Heart left ventricle (tissue), 16 donors: ENCODE data around the gene PAX2. TPM values are rescaled to one million over a fixed set of nuclear protein-coding genes. Genes with fewer than 3 reads are reported as not detected.

Experiments
- ATAC-seq, 4 donors: fragments of 200-7000 bp; cut with Tn5 transposase; one replicate each; pipeline ENCODE4 v1.9.1; 2020 to 2022; ENCODE audit warnings: moderate library complexity in 4 of 4, mild to moderate bottlenecking in 3 of 4, moderate number of reproducible peaks in 1 of 4
- DNase-seq, 5 donors: peaks; one replicate each; pipeline ENCODE4 v3.0.0-alpha.2; 2020
- H3K27ac ChIP-seq, 12 donors: fragments of 200-600 bp; sonication (generic) in 4 of 12; one replicate each; pipeline versions ENCODE4 v1.5.0 to v1.8.0; 2016 to 2022; ENCODE audit warnings: mild to moderate bottlenecking in 2 of 12
- H3K27me3 ChIP-seq, 9 donors: fragments of 200-600 bp; sonication (generic) in 2 of 9; one replicate each; pipeline versions ENCODE4 v1.5.1 to v1.8.0; 2016 to 2022; ENCODE audit warnings: mild to moderate bottlenecking in 3 of 9
- H3K36me3 ChIP-seq, 9 donors: fragments of 200-600 bp; sonication (generic) in 2 of 9; one replicate each; pipeline versions ENCODE4 v1.5.0 to v1.8.0; 2018 to 2022; ENCODE audit warnings: mild to moderate bottlenecking in 2 of 9
- H3K4me1 ChIP-seq, 12 donors: fragments of 200-600 bp; sonication (generic) in 4 of 12; one replicate each; pipeline versions ENCODE4 v1.5.0 to v1.8.0; 2016 to 2022; ENCODE audit warnings: mild to moderate bottlenecking in 3 of 12
- H3K4me3 ChIP-seq, 12 donors: fragments of 200-600 bp; sonication (generic) in 4 of 12; one replicate each; pipeline versions ENCODE4 v1.5.0 to v1.8.0; 2017 to 2022; ENCODE audit warnings: mild to moderate bottlenecking in 9 of 12, moderate library complexity in 4 of 12
- H3K9me3 ChIP-seq, 12 donors: fragments of 200-600 bp; sonication (generic) in 4 of 12; one replicate each; pipeline versions ENCODE4 v1.5.0 to v1.8.0; 2016 to 2022; ENCODE audit warnings: mild to moderate bottlenecking in 1 of 12
- POLR2A ChIP-seq, 2 donors: fragments of 450-650 bp; IDR thresholded peaks; one replicate each; pipeline ENCODE4 v1.6.1; 2017; ENCODE audit warnings: antibody characterized with exemption in 2 of 2, mild to moderate bottlenecking in 2 of 2, moderate library complexity in 2 of 2
- WGBS, 4 donors: extraction: QIAGEN DNeasy Blood & Tissue Kit in 2 of 4; methylation state at CpG; one replicate each; pipeline versions ENCODE4 v1.1.5 to v1.1.7; 2013 to 2018; 5-methylcytosine and 5-hydroxymethylcytosine counted together
- intact Hi-C, 10 donors: fragments of 100-400 bp; cut with DNase I; formaldehyde crosslinking; loops; one replicate each; pipeline versions ENCODE4 v1.11.1 to v1.14.2; 2022
- polyA plus RNA-seq, 2 donors: library from polyadenylated mRNA; stranded (reverse); fragments of 200-250 nt; gene quantifications; one replicate each; pipeline ENCODE4 v1.2.3, GENCODE V29; 2013
- total RNA-seq, 9 donors: library from RNA; depleted of rRNA in 2 of 9; stranded (reverse); fragments of >200 nt in 2 of 9; fragmentation: NEBNext Ultra II Directional in 3 of 9; extraction: Animal tissue kit (Norgen Biotek cat#: 25700) in 3 of 9; gene quantifications; one replicate each; pipeline versions ENCODE4 v1.1.0 to v1.2.4, GENCODE V29; 2016 to 2023
- TF ChIP-seq, protein P1 (sequence below), 12 donors: fragments of 200-600 bp; sonication (generic) in 4 of 12; IDR thresholded peaks; one replicate each; pipeline versions ENCODE4 v1.5.0 to v1.8.0; 2018 to 2022; ENCODE audit warnings: antibody characterized with exemption in 12 of 12, mild to moderate bottlenecking in 5 of 12
- donor health status: ischemic (EF 13 %, LVEDD 7.1; RV severe dilation, severe dysfunction).
- donor health status: healthy with polysubstance abuse.
- donor health status: DM: no; HTN: yes; CAD: no.
- donor health status: DM: no; HTN: no; CAD: no.
- donor health status: ischemic (EF 25% LVEDD 6.9; RV normal size, moderate dysfunction).
- donor health status: ischemic (EF 25% LVEDD 5.7; RV mildly dilated, moderate dysfunction).
- donor health status: healthy.
- donor health status: DM: yes; HTN: yes; CAD: no.
- donor health status: ischemic (EF 35%, LVEDD 5.7; RV mildly dilated, moderate dysfunction).
- donor health status: nonischemic (EF 11% LVEDD 7.7; RV severe dilation, severe dysfunction).
- donor health status: DM: yes; HTN: yes; CAD: no.
- donor health status: PGD.
- donor health status: ischemic (EF 29% LVEDD 5.4; RV normal size, mild dysfunction).
- donor health status: nonischemic (EF 23%, LVEDD 6.1; RV moderate dilation, normal function).

The PAX2 gene
- total and polyA plus RNA-seq, 11 donors, result not detected

DNA sequence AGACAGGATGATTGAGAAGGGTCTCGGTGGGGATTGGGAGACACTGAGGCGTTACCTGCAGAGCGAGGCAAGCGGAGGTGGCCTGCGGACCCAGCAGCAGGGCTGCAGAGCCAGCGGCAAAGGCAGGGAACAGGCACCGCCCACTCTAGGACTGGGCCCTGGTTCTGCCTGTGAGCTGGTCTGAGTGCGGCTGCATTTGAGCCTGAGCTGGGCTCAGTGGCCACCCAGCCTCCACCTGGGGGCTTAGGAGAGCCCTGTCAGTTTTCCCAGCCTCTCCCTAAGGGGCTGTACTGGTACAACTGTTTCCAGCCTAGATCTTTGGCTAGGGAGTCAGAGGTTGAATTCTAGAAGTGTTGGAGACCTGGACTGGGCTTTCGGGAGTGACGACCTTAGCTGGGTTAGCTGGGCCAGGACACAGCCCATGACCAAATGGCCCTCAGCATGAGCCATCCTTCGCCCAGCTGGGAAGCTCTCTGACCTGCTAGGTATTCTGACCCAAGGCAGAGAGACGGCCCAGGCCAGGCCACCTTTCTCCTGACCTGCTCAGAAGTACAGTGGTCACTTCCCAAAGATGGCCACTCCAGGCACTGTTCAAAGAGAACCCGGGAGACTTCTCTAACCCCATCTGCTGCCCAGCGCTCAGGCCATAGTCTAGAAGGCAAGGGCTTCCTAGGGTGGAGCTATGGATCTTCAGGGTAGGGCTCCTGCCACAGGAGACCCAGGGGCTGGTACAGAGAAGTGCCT lies 64.9 kb downstream of the PAX2 start:
- ATAC-seq (no peak), DNase-seq (no peak)
- Histone ChIP-seq H3K9me3 (no peaks in the 10 kb centered on the region), H3K27ac (no peak overlapping the region), H3K4me3 (no peak overlapping the region), H3K27me3 (peaks cover 7 to 84% (median 37%) of the 10 kb centered on the region in 9 donors), H3K4me1 (no peaks in the 10 kb centered on the region), H3K36me3 (no peaks in the 10 kb centered on the region)
- intact Hi-C loops, result no loop called here
- no peak for TF ChIP-seq POLR2A (IDR thresholded peaks at IDR 0.05)
- TF ChIP-seq, protein P1, sequence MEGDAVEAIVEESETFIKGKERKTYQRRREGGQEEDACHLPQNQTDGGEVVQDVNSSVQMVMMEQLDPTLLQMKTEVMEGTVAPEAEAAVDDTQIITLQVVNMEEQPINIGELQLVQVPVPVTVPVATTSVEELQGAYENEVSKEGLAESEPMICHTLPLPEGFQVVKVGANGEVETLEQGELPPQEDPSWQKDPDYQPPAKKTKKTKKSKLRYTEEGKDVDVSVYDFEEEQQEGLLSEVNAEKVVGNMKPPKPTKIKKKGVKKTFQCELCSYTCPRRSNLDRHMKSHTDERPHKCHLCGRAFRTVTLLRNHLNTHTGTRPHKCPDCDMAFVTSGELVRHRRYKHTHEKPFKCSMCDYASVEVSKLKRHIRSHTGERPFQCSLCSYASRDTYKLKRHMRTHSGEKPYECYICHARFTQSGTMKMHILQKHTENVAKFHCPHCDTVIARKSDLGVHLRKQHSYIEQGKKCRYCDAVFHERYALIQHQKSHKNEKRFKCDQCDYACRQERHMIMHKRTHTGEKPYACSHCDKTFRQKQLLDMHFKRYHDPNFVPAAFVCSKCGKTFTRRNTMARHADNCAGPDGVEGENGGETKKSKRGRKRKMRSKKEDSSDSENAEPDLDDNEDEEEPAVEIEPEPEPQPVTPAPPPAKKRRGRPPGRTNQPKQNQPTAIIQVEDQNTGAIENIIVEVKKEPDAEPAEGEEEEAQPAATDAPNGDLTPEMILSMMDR (IDR thresholded peaks at IDR 0.05), result no peak
- 74 to 85% (median 77%) methylated on average over 6 to 14 of the region's 14 CpGs for WGBS, 4 donors

GRCh38 chr10:100810835-100811116 lies 65.4 kb downstream of the PAX2 start:
- Histone ChIP-seq H3K27ac (no peak overlapping the region), H3K9me3 (no peaks in the 10 kb centered on the region), H3K4me3 (no peak overlapping the region), H3K36me3 (no peaks in the 10 kb centered on the region), H3K27me3 (peaks cover 2 to 84% (median 34%) of the 10 kb centered on the region in 9 donors), H3K4me1 (no peaks in the 10 kb centered on the region)
- no peak for DNase-seq
- TF ChIP-seq, protein P1 (IDR thresholded peaks at IDR 0.05), result no peak
- no peak for TF ChIP-seq POLR2A (IDR thresholded peaks at IDR 0.05)
- 82 to 88% (median 85%) methylated on average over 6 to 7 of the region's 7 CpGs for WGBS, 4 donors
- intact Hi-C loops, result no loop called here
- no peak for ATAC-seq

- no peak overlapping the region for H3K27ac ChIP-seq
- WGBS, 4 donors, result 94 to 100% (median 95%) methylated on average over 1 of the region's 1 CpG
- H3K36me3 ChIP-seq, result no peaks in the 10 kb centered on the region
- H3K27me3 ChIP-seq, result peaks cover 0 to 83% (median 34%) of the 10 kb centered on the region in 9 donors
- TF ChIP-seq, protein P1 (IDR thresholded peaks at IDR 0.05), result no peak
- no peak for TF ChIP-seq POLR2A (IDR thresholded peaks at IDR 0.05)
- DNase-seq (no peak), ATAC-seq (no peak)
- no peak overlapping the region for H3K4me3 ChIP-seq
- H3K9me3 ChIP-seq, result no peaks in the 10 kb centered on the region
- intact Hi-C loops, result no loop called here
- H3K4me1 ChIP-seq, result no peaks in the 10 kb centered on the region
Measured at GRCh38 chr10:100811261-100811660, 65.9 kb downstream of the PAX2 start.

DNA sequence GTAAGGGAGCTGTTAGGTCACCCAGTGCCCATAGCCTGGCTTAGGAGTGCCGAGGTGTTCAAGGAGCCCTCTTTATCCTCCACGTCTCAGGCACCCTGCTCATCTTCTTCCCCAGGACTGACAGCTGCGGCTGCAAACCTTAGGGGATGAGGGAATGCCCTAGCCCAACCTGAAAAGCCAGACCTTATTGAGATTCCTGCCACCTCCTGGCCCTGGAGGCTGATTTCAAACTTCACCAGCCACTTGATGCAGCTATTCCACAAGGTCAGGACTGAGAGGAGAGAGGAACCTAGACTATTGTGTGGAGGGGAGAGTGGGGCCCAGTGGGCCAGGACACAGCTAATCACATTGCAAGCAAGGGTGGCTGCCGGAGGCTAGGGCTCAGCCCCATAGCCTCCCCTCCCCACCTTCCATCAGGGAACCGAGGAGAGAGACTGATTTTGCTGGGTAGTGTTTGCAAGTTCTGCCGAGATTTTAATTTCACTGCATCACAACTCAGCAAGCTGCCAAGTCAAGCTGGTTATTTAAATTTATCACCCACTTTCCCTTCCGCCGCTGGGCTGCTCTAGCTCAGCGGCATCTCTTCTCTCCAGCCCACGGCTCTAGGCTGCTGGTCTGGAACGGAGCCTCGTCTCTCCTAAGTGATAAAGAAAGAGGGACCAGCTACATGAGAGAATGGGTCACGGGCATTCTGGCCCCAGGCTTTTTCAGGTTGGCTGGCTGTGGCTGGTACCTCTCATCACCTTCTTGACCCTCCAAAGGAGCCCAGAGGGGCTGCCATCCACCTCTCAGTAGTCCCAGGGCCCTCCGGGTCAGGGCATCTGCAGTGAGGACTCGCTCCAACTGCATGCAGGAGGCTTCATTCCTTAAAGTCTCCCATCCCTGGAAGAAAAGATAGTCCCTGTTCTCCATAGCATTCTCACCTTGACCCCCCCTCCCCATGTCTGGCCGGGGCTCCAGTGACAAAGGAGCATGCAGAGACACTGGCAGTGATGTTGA lies 66.7 kb downstream of the PAX2 start:
- Histone ChIP-seq H3K27me3 (peaks cover 0 to 83% (median 35%) of the 10 kb centered on the region in 9 donors), H3K4me3 (no peak overlapping the region), H3K9me3 (no peaks in the 10 kb centered on the region), H3K4me1 (no peaks in the 10 kb centered on the region), H3K36me3 (no peaks in the 10 kb centered on the region), H3K27ac (no peak overlapping the region)
- intact Hi-C loops, result no loop called here
- DNase-seq (no peak), ATAC-seq (no peak)
- WGBS, 4 donors, result 47 to 66% (median 52%) methylated on average over 16 of the region's 16 CpGs
- no peak for TF ChIP-seq POLR2A (IDR thresholded peaks at IDR 0.05)
- TF ChIP-seq, protein P1 (IDR thresholded peaks at IDR 0.05), result no peak
